Skin of body (tissue), 2 donors: Measurements from ENCODE around the gene MYEOV. TPM values are rescaled to one million over a fixed set of nuclear protein-coding genes. Genes with fewer than 3 reads are reported as not detected.
A peak's percentile ranks its signal among the peaks of the same experiment; 100 is the strongest.

Experiments used
- DNase-seq: peaks from one replicate; lab custom pipeline; 2025; lab: John Stamatoyannopoulos, UW
- total RNA-seq: library from RNA; depleted of rRNA; stranded (reverse); fragments of >200 nt; gene quantifications from one replicate; pipeline ENCODE4 v1.2.3, GENCODE V29; 2014

MYEOV gene
- total RNA-seq, 1 donor from 2014 or later = 4.2 TPM

DNA sequence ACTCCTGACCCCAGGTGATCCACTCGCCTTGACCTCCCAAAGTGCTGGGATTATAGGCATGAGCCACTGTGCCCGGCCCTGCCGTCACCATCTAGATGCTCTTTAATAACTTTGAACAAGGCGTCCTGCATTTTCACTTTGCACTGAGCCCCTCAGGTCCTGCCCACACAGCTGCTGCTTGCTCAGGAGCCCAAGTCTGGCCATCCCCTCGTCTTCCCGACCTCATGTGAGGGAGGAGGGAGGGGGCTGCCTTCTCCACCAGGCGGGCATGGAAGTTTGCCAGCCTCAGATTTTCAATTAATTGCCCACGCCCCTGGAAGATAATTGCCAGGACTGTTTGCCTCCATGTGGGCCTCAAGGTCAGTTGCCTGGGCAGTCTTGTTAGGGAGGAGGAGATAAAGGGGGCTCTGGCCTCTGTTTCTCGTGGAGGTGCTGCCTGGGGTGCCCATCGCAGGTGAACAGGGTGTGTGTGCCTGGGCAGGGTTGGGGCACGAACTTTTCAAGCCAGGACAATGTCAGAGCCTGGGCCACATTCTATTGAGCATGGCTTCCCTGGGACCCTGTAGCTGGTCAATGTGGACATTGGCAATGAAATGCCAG, 27.9 kb upstream of the MYEOV start:
- DNase-seq = no peak

DNA sequence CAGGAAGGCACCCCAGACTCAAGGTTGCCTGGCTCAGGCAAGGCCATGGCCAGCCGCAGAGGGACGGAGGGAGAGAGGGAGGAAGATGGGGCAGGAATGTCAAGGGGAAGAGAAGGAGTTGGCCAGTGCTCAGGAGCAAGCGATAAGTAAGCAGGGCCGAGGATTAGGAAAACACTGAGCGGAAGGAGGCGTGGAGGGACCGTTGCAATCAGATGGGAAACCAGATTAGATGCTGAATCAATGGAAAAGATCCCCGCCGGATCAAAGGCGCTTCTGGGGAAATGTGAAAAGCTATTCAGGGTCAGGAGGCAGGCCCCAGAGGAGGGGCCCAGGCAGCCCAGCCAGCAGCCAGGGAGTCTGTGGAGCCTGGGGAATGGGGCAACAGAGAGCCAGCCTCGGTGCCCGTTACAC, 26.6 kb upstream of the MYEOV start:
- no peak for DNase-seq

- no peak for DNase-seq
Observed at GRCh38 chr11:69268911-69269310, 25.0 kb upstream of the MYEOV start.

DNA sequence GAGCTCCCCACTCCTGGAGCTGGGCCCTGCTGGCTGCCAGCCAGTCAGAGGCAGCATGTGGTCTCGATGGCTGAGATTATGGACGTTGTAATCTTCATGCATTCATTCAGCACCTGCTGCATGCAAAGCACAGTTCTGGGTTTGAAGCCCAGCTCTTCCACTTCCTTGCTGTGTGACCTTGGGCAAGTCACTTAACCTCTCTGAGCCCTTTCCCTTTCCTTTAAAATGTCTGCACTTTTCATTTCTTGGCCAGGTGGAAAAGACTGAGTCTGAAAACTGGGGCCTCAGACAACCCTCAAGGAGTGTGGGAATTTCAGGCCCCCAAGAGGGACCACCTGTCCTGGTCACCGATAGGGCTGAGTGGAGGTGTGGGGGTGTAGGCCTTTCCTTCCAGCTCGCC, 24.6 kb upstream of the MYEOV start:
- DNase-seq = no peak

DNA sequence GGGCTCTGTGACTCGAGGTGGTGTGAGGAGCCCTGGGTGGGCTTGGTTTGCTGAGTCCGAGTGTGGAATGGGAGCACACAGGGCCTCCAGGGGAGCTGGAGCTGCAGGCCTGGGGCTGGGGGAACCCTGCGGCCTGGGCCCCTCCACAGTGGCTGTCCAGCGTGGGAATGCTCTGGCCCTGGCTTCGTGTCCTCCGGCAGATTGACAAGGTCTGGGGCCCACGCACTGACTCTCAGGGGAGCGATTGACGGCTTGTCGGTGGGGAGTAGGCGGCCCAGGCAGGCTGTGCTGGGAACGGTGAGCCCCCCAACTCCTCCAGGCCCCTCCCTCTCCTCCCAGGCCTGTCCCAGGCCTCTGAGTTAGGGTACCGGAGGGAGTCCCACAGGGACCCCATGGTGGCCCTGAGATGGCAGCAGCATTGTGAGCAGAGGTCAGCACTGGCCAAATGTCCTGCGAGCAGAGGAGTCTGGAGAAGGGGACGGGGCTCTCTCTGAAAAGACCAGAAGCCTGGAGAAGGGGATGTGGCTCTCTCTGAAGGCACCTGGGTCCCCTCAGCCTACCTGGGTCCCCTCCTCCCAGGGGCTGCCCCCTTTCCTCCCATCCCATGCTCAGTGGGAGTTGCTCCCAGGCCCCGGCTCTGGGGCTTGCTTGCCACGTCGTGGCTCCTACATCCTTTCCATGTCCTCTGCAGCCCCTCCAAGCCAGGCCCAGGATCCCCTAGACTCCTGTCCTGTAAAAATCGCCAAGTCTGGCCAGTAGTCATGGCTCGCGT, 23.8 kb upstream of the MYEOV start:
- DNase-seq = no peak

DNA sequence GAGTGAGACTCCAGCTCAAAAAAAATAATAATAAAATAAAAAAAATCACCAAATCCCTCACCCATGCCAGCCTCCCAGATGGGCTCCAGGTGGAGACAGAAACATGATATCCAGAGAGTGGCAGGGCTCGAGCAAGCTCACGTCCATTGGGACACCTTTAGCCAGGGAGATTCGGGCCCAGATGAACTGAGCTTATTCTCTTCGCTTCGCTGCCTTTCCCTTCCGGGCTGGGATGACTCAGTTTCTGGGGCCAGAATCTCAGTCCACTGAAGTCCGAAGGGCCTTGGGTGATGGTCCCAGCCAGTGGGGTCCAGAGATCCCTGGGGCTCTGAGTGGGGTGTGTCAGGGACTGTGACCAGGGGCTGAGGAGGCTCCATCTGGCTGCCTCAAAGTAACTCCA, 23.0 kb upstream of the MYEOV start:
- DNase-seq = no peak

DNA sequence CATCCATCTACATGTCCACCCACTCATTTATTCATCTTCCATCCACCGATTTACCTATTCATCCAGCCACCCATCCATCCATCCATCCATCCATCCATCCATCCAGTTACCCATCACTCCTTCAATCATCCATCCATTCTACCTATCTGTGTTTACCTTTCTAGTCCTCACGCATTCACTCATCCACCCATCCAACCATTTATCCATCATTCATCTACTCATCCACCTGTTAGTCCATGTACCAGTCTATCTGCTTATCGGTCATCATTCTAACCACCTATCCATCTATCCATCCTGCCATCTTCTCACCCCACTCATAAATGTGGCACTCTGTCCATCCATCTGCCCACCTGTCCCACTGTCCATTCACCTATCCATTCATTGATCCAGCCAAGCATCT, 21.9 kb upstream of the MYEOV start:
- no peak for DNase-seq

- no peak for DNase-seq
Observed at GRCh38 chr11:69272831-69273485, 21.0 kb upstream of the MYEOV start.

DNA sequence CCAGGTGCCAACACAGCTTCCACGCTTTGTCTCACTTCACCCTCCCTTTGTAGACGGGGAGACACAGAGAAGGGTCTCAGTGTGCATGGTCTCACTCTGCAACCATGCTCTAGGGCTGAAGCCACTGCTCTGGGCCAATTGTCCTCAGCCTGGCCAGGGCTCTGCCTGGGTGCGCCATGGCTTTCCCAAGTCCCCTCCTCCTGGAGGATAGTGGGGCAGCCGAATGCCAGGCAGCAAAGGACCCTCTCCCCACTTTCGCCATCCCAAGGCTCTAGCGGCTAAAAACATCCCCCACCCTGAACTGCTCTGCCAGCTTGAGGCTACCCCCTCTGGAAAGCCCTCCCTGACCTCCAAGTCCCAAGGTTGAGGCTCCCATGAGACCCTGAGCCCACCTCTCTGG, 20.4 kb upstream of the MYEOV start:
- DNase-seq = no peak

DNA sequence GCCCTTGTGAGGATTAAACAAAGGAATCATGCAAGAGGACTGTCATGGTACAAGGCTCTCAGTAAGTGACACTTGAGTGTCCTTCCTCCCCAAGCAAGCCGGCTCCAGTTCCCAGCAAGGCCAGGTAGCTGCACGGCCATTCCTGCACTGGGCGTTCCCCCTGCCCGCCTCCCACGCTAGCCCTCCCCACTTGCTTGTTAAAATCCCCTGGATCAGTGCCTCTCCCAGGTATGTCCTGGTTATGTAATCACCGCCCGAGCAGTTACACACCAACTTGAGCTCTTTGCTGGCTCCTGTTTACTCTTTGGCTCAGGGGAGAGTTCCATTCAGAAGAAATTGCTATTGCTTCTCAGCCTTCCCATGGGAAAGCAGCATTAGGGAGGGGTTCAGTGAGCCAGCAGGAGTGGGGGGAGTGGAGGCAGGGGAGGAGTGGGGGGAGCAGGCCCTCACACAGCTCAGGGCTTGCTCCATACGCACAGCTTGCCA, 19.4 kb upstream of the MYEOV start:
- peak; percentile 5 for DNase-seq

DNA sequence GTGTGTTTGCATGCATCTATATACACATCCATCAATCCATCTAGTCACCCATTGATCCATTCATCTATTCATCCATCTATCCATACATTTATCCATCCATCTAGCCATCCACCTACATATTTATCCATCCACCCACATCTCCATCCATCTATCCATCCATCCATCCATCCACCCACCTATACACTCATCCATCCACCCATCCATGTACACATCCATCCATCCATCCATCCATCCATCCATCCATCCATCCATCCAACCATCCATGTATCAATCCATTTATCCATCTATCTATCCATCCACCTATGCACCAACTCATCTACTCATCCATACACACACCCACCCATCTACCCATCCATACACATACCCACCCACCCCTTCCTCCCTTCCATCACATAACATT, 18.8 kb upstream of the MYEOV start:
- no peak for DNase-seq

DNA sequence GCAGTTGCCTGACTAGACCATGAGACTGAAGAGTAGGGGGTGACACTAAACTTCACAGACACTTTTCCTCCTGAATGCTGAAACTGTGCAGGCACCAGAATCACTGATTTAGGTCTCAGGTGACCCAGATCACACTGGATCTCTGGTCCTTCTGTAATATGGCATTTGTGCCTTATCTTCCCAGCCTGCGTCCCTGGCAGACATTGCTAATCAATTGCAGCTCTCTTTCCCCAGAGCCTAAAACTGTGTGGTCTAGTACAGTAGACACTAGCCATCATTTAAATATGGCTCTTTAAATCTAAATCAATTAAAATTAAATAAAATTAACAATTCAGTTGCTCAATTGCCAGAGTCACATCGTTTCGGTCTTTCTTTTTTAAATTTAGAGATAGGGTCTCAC, 17.8 kb upstream of the MYEOV start:
- DNase-seq = no peak

DNA sequence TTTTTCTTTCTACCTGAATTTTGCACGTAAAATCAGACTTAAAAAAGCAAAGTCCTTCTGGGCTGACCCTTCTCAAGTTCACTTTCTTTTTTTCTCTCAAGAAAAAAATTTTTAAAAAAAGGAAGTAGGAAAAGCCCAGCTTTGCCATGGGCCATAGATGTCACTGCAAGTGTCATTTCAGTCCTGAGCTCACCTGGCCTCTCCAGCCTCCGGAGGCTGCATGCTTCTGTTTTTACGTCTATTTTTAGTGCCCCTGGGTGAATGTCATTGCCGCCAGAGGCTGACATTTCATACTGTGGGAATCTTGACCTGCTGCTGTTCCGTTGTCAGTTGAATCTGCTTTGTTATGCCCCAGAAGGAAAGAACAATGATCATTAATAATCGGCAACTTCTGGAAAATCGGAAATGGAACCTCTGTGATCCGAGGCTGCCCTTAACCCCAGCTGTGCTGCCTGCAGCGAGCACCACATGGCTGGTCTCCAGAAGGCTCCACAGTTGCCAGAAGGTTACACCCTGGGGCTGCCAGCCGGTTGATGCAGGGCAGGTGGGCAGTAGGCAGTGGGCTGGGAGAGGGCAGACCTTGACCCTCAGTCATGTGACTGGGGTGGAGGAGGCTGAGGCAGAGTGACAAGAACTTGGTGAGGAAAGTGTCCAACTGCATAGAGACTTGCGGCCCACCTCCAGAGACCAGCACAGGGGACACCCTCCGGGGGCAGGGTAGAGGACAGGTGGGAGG, 16.7 kb upstream of the MYEOV start:
- DNase-seq = no peak

- DNase-seq = no peak
Observed at GRCh38 chr11:69278091-69278867, 15.7 kb upstream of the MYEOV start.

DNA sequence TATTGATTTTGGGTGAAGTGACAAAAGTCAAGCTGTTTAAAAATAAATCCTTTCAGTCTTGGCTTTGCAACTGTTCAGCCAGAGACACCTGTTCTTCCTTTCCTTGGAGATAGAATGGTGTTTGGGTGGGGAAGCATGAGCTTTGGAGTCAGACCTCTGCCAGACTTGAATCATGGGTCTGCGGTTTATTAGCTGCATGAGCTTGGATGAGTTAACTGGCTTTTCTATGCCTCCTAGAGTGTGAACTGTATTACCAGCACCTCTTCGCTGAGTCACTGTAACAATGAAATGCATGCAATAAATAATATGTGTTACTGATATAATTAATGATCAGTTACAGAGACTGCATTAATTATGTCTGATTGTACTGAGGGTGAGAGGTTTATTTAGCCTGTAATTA, 13.5 kb upstream of the MYEOV start:
- DNase-seq = no peak

DNA sequence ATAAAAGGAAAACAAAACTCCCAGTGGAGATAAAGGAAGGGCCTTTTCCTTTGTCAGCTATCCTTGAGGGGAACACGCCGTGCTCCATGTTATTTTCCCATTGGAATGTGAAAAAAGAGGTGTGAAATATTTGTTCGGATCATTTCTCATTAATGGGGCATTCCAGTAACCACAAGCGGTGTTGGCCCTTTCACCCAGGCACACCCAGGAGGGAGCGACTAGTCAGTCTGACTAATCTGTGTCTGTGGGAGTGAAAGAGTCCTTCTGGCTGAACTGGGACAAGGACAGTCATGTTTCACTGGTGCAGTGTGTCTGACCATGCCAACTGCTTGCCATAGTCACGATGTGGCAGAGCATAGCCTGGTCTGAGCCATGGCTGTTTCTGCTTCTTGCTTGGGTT, 13.0 kb upstream of the MYEOV start:
- DNase-seq = peak; percentile 15

DNA sequence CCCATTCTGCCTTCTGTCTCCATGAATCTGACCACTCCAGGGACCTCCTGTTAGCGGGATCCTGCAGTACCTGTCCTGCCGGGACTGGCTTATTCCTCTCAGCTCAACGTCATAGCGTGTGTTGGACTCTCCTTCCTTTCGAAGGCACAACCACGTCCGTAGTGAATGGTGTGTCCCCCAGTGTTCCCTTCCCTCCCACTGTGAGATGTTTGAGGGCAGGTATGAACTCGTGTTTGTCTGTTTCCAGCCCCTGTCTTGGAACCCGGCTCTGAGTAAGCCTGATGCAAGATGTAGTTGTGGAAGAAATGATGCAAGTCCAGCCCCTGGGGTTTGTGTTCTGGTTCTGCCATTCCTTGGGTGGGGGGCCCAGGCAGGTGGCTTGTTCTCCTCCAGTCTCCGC, 10.5 kb upstream of the MYEOV start:
- DNase-seq = no peak

GRCh38 chr11:69284081-69284511, 9.9 kb upstream of the MYEOV start:
- DNase-seq = no peak

- no peak for DNase-seq
Observed at GRCh38 chr11:69285091-69285490, 8.9 kb upstream of the MYEOV start.

DNA sequence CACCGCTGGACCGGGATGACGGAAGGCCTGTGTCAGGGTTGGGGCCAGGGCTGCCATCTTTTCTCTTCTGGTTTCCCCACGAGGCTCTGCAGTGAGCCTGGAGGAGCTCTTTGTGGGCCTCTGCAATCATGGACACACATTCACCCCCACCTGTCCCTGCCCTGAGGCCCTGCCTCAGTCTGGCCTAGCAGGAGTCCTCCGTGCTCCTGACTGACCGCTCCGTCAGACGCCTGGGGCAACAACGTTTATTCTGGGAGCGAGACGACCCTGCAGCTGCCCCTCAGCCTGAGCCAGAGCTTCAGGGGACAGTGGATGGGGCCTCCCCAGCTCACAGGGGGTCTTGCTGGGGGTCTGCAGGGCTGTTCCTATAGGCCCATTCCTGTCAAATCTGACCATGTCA, 8.2 kb upstream of the MYEOV start:
- DNase-seq = no peak
